ENCODE results near the gene CDH16.

DNA sequence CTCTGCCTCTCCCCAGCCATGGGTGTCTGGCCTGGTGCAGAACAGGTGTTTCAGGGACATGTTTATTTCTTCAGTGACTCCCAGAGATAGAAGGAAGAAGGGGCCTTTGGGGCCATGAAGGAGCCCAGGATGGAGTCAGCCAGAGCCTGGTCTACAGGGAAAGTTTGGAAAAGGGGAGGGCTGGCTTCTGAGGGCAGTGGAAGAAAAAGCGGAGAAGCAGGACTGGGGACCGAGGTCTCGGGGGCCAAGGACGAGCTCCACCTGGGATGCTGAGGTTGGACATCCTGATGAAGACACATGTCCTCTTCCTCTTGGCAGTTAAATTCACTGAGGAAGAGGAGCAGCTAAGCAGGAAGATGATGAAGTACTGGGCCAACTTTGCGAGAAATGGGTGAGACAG is 24.3 kb upstream of the CDH16 start:
- no peak for TF ChIP-seq POLR2A (IDR thresholded peaks at IDR 0.05)
- TF ChIP-seq, protein P1, sequence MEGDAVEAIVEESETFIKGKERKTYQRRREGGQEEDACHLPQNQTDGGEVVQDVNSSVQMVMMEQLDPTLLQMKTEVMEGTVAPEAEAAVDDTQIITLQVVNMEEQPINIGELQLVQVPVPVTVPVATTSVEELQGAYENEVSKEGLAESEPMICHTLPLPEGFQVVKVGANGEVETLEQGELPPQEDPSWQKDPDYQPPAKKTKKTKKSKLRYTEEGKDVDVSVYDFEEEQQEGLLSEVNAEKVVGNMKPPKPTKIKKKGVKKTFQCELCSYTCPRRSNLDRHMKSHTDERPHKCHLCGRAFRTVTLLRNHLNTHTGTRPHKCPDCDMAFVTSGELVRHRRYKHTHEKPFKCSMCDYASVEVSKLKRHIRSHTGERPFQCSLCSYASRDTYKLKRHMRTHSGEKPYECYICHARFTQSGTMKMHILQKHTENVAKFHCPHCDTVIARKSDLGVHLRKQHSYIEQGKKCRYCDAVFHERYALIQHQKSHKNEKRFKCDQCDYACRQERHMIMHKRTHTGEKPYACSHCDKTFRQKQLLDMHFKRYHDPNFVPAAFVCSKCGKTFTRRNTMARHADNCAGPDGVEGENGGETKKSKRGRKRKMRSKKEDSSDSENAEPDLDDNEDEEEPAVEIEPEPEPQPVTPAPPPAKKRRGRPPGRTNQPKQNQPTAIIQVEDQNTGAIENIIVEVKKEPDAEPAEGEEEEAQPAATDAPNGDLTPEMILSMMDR (IDR thresholded peaks at IDR 0.05) = no peak

Data from heart left ventricle (tissue), 13 donors.